ENCODE results near the gene HSFX4.

- TF ChIP-seq CTCF (IDR thresholded peaks at IDR 0.05) (no peak), RELA (CRISPR knock-in tag; IDR thresholded peaks at IDR 0.05; ENCODE audit: borderline replicate concordance) (no peak), CBFB (CRISPR knock-in tag; IDR thresholded peaks at IDR 0.05; ENCODE audit: low read depth) (no peak), CREM (CRISPR knock-in tag; IDR thresholded peaks at IDR 0.05) (no peak), ETV6 (CRISPR knock-in tag; IDR thresholded peaks at IDR 0.05) (no peak), SMAD4 (CRISPR knock-in tag; IDR thresholded peaks at IDR 0.05) (no peak)
These were observed 20.5 kb downstream of the HSFX4 start for GRCh38 chrX:149949743-149950436.
